Measurements from ENCODE around the gene AGAP9.
"Not testable (repeated sequence)": the region's sequence is repeated elsewhere in the genome, so short reads cannot be mapped to it uniquely, and the experiment has no call there.

Gene AGAP9

DNA sequence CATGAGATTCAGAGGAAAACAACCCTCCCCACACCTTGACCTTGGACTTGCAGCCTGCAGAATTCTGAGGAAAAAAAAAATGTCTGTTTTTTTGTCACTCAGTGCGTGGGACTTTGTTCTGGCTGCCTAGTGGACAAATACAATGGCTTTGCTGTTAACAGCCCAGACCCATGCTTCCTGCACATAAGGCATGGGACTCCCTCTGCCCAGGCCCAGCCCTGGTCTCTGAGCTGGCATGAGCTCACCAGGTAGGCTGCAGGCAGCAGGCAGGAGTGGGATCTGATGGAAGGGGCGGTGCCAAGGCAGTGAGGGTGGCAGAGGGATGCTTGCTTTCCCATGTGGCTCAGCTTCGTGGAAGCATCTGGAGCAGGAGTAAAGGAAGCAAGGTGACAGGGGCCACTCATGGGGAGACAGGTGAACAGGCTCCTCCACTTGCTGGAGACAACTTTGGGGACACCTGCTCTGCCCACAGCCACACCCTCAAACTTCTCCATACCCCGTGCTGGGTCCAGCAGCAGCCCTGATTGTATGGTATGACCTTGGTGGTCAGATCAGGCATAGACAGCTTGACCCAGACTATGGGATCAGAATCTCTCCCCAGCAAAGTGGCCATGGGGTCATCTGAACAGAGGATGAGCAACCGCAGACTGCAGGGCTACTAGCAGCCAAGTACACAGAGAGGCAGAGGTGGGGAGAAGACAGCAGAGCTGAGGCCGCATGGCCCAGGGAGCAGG lies 66.5 kb downstream of the AGAP9 start:
- no peak for TF ChIP-seq CTCF (IDR thresholded peaks at IDR 0.05; ENCODE audit: control insufficient read depth, extremely low read depth, insufficient read depth)
- no peak overlapping the region for H3K4me3 ChIP-seq (ENCODE audit: low read depth, low read length)
- no peak for DNase-seq (ENCODE audit: low read depth)

DNA sequence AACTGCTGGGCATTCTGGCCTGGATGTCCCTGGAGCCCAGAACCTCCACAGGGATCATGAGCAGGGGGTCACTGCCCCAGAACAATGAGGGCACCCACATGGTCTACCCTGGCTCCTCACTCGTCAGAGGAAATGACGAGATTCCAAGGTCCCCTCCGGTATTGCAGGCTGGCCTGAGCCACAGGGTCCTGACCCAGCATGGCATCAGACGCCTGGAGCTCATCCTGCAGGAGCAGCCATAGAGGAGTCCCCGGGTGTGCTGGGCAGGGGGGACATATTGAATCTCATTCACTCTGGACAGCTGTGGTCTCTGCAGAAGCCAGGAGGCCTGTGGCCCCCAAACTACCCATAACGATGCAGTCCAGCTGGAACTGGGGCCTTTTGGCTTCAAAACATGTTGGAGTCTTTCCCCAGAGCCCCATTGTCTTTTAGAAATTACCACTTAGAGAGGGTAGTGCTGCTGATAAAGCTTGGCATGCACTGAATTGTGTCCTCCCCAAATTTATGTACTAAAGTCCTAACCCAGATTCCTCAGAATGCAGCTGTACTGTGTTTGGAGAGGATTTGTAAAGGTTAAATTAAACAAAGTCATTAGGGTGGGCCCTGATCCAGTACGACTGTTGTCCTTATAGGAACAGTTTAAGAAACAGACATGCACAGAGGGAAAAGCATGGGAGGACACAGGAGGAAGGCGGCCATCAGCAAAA lies 67.2 kb downstream of the AGAP9 start:
- H3K4me3 ChIP-seq (ENCODE audit: low read depth, low read length) = no peak overlapping the region
- TF ChIP-seq CTCF (IDR thresholded peaks at IDR 0.05; ENCODE audit: control insufficient read depth, extremely low read depth, insufficient read depth) = no peak

DNA sequence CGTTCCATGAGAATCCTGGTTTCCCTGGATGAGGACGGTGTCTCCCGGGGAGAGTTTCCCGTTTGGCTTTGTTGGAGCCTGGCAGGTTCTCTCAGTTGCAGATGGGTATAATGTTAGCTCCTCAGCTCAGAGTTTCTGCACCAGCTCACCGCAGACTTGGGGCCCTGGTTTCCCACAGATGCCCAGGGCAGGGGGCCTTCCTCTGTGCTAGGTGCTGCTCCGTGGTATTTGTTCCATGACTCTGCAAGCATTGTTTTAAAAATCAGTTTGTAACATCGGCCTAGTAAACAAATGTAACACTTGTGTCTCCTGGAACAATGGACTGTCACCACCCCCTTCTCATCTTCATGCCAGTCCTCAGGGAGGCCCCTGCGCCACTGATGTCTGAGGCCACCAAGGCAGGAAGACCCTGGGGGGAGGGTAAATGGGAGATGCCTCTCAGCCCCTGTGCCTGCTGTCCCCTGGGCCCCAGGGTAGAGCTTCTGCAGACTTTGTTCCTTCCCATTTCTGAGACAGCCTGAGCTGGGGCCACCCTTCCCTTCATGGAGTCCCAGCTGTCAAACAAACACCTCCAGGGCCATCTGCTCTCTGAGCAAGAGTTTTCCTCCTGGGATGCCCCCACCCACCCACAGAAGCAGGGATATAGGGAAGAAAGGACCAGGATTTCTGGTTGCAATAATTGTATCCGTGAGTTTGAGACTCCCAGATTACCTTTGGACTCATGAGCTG lies 67.9 kb downstream of the AGAP9 start:
- DNase-seq (ENCODE audit: low read depth); H3K4me3 ChIP-seq (ENCODE audit: low read depth, low read length): not testable (repeated sequence)

More for the DNA sequence above, 67.2 kb downstream of the AGAP9 start:
- DNase-seq (ENCODE audit: low read depth) = no peak

- TF ChIP-seq CTCF (IDR thresholded peaks at IDR 0.05; ENCODE audit: control insufficient read depth, extremely low read depth, insufficient read depth) = no peak
- H3K4me3 ChIP-seq (ENCODE audit: low read depth, low read length) = no peak overlapping the region
- DNase-seq (ENCODE audit: low read depth) = no peak
Observed at GRCh38 chr10:47454780-47455058, 68.7 kb downstream of the AGAP9 start.

GRCh38 chr10:47454008-47454779 lies 69.2 kb downstream of the AGAP9 start:
- TF ChIP-seq CTCF (IDR thresholded peaks at IDR 0.05; ENCODE audit: control insufficient read depth, extremely low read depth, insufficient read depth) = no peak
- no peak for DNase-seq (ENCODE audit: low read depth)
- H3K4me3 ChIP-seq (ENCODE audit: low read depth, low read length) = no peak overlapping the region

GRCh38 chr10:47453141-47454007 lies 70.1 kb downstream of the AGAP9 start:
- DNase-seq (ENCODE audit: low read depth) = no peak
- no peak for TF ChIP-seq CTCF (IDR thresholded peaks at IDR 0.05; ENCODE audit: control insufficient read depth, extremely low read depth, insufficient read depth)
- no peak overlapping the region for H3K4me3 ChIP-seq (ENCODE audit: low read depth, low read length)
